Peyer's patch (tissue), 4 donors: ENCODE data around the gene GPR107. TPM values are rescaled to one million over a fixed set of nuclear protein-coding genes. Genes with fewer than 3 reads are reported as not detected.

Source experiments
- DNase-seq, 3 donors: peaks; one replicate each; pipeline ENCODE4 v3.0.0-alpha.2; 2017 to 2019
- H3K27ac ChIP-seq, 4 donors: fragments of 200-600 bp; sonication (generic); one replicate each; pipeline ENCODE4 v1.5.1; 2016 to 2019
- H3K27me3 ChIP-seq, 2 donors: fragments of 200-600 bp; sonication (generic); one replicate each; pipeline ENCODE4 v1.5.1; 2019
- H3K36me3 ChIP-seq, 3 donors: fragments of 200-600 bp; sonication (generic); one replicate each; pipeline ENCODE4 v1.5.1; 2016 to 2019
- H3K4me1 ChIP-seq, 4 donors: fragments of 200-600 bp; sonication (generic); one replicate each; pipeline ENCODE4 v1.5.1; 2016 to 2019
- H3K4me3 ChIP-seq, 4 donors: fragments of 200-600 bp; sonication (generic); 1 replicate in 3 of 4; 2 replicates in 1 of 4; pipeline ENCODE4 v1.5.1; 2016 to 2019; ENCODE audit warnings: mild to moderate bottlenecking in 1 of 4
- H3K9me3 ChIP-seq, 4 donors: fragments of 200-600 bp; sonication (generic); one replicate each; pipeline ENCODE4 v1.5.1; 2016 to 2019; ENCODE audit warnings: mild to moderate bottlenecking in 1 of 4
- CTCF ChIP-seq, 6 experiments: fragments of 450-650 bp in 4 of 6; fragments of 200-600 bp in 2 of 6; sonication (generic) in 1 of 6; IDR thresholded peaks; one replicate each; pipeline ENCODE4 v1.5.1; 2017 to 2019; ENCODE audit warnings: antibody characterized with exemption in 6 of 6, mild to moderate bottlenecking in 3 of 6, moderate library complexity in 1 of 6
- POLR2A ChIP-seq, 2 donors: fragments of 450-650 bp; IDR thresholded peaks; one replicate each; pipeline ENCODE4 v1.5.1; 2017; ENCODE audit warnings: antibody characterized with exemption in 2 of 2, mild to moderate bottlenecking in 2 of 2, moderate library complexity in 2 of 2
- small RNA-seq, 2 donors: library from RNA; depleted of rRNA; stranded (forward); fragments of <200 nt; gene quantifications; one replicate each; pipeline ENCODE3, GENCODE V24; 2016
- total RNA-seq, 4 donors: library from RNA; depleted of rRNA; stranded (reverse); fragments of >200 nt; gene quantifications; one replicate each; pipeline ENCODE4 v1.1.0, GENCODE V29; 2016

The GPR107 gene
- total RNA-seq, 4 donors from 2014 or later, result 16.6 to 29.0 (median 22.3) TPM

GRCh38 chr9:130187523-130187846 lies 133.8 kb downstream of the GPR107 start:
- Histone ChIP-seq H3K9me3 (no peaks in the 10 kb centered on the region), H3K4me3 (peak overlapping the region in 2 of 4 donors; percentile 37 to 38), H3K27me3 (no peaks in the 10 kb centered on the region), H3K36me3 (no peaks in the 10 kb centered on the region), H3K4me1 (peaks cover 0 to 45% (median 0%) of the 10 kb centered on the region in 4 donors), H3K27ac (peak overlapping the region in 2 of 4 donors; percentile 64 to 75)
- no peak for DNase-seq
- TF ChIP-seq POLR2A (IDR thresholded peaks at IDR 0.05), result no peak
- TF ChIP-seq CTCF (IDR thresholded peaks at IDR 0.05), result no peak

- H3K27ac ChIP-seq, result peak overlapping the region in 1 of 4 donors; percentile 35
- H3K4me3 ChIP-seq, result no peak overlapping the region
- H3K4me1 ChIP-seq, result peaks cover 0 to 35% (median 0%) of the 10 kb centered on the region in 4 donors
- DNase-seq, result peak in 1 of 3 donors; percentile 68
- no peaks in the 10 kb centered on the region for H3K27me3 ChIP-seq
- TF ChIP-seq CTCF (IDR thresholded peaks at IDR 0.05), result no peak
- TF ChIP-seq POLR2A (IDR thresholded peaks at IDR 0.05), result no peak
- no peaks in the 10 kb centered on the region for H3K9me3 ChIP-seq
- H3K36me3 ChIP-seq, result no peaks in the 10 kb centered on the region
Observed at GRCh38 chr9:130188860-130189481, 135.3 kb downstream of the GPR107 start.

Small RNA genes lying within 50 kb of the gene (small RNA-seq; reads per million reads assigned to genes)
- 0 reads per million in 2 donors for gene RF00019

Other genes with a start within 250 kb of the GPR107 start
- 10 to 100 TPM; 28.9 to 49.6 (median 39.8) TPM for gene TOR1A, start 229.8 kb upstream of the GPR107 start, total RNA-seq
- gene C9orf78, start 218.6 kb upstream of the GPR107 start, total RNA-seq, result 10 to 100 TPM; 30.2 to 42.2 (median 36.2) TPM
- 10 to 100 TPM; 15.8 to 36.3 (median 22.6) TPM for gene USP20, start 218.4 kb upstream of the GPR107 start, total RNA-seq
- gene FNBP1, start 10.7 kb upstream of the GPR107 start, total RNA-seq, result 100 to 1,000 TPM in 1 of 4 donors, 10 to 100 TPM in 2, 1 to 10 TPM in 1; 9.8 to 163 (median 22.2) TPM
- 1 to 10 TPM in 3 of 4 donors, under 1 TPM in 1; 0.70 to 6.6 (median 4.1) TPM for gene NCS1, start 118.5 kb downstream of the GPR107 start, total RNA-seq
- 10 to 100 TPM; 24.8 to 61.7 (median 36.1) TPM for gene HMCN2, start 211.9 kb downstream of the GPR107 start, total RNA-seq